Loucy (cell line): ENCODE data around the gene CUL4B.

Experiments
- H2AFZ ChIP-seq: fragments of 200-600 bp; sonication (generic); 2 replicates; pipeline ENCODE4 v1.6.0; 2016; ENCODE audit warnings: antibody characterized with exemption, mild to moderate bottlenecking, low read length, moderate library complexity
- H3F3A ChIP-seq: fragments of 200-600 bp; 2 replicates; pipeline ENCODE4 v1.6.0; 2016; ENCODE audit warnings: antibody characterized with exemption, low read depth, mild to moderate bottlenecking
- H3K27me3 ChIP-seq: fragments of 200-600 bp; sonication (generic); 2 replicates; pipeline ENCODE4 v1.6.1; 2014; ENCODE audit warnings: low read length, mild to moderate bottlenecking; ENCODE audit not compliant: insufficient read depth, poor library complexity, severe bottlenecking
- H3K36me3 ChIP-seq: fragments of 200-600 bp; sonication (generic); 2 replicates; pipeline ENCODE4 v1.6.1; 2016; ENCODE audit warnings: low read length; ENCODE audit not compliant: insufficient read depth
- H3K4me1 ChIP-seq: fragments of 200-600 bp; sonication (generic); 2 replicates; pipeline ENCODE4 v1.5.1; 2014; ENCODE audit warnings: low read length, mild to moderate bottlenecking; ENCODE audit not compliant: insufficient read depth, poor library complexity, severe bottlenecking
- H3K4me2 ChIP-seq: fragments of 200-600 bp; sonication (generic); 2 replicates; pipeline ENCODE4 v1.6.0; 2014; ENCODE audit warnings: antibody characterized with exemption, low read length, low read depth, mild to moderate bottlenecking; ENCODE audit not compliant: poor library complexity, severe bottlenecking
- H3K4me3 ChIP-seq: fragments of 200-600 bp; sonication (generic); 2 replicates; pipeline ENCODE4 v1.5.1; 2014; ENCODE audit warnings: low read length, mild to moderate bottlenecking, mixed read lengths; ENCODE audit not compliant: poor library complexity, severe bottlenecking
- H3K79me2 ChIP-seq: fragments of 200-600 bp; sonication (generic); 2 replicates; pipeline ENCODE4 v1.6.1; 2014; ENCODE audit warnings: low read length; ENCODE audit not compliant: insufficient read depth
- H3K9ac ChIP-seq: fragments of 200-600 bp; sonication (generic); 2 replicates; pipeline ENCODE4 v1.6.0; 2014; ENCODE audit warnings: mild to moderate bottlenecking, low read depth, low read length, moderate library complexity; ENCODE audit not compliant: poor library complexity, severe bottlenecking
- H3K9me2 ChIP-seq: fragments of 200-600 bp; sonication (generic); replicated peaks from 2 replicates; pipeline ENCODE4 v1.6.1; 2016; ENCODE audit warnings: low read depth, low read length, mixed read lengths
- H3K9me3 ChIP-seq: fragments of 200-600 bp; sonication (generic); 2 replicates; pipeline ENCODE4 v1.6.1; 2014; ENCODE audit warnings: mild to moderate bottlenecking, antibody characterized with exemption, low read length, low read depth; ENCODE audit not compliant: insufficient read depth
- H4K20me1 ChIP-seq: fragments of 200-600 bp; sonication (generic); 2 replicates; pipeline ENCODE4 v1.6.0; 2014; ENCODE audit warnings: antibody characterized with exemption, low read length, mild to moderate bottlenecking; ENCODE audit not compliant: insufficient read depth, poor library complexity, severe bottlenecking
- CTCF ChIP-seq: fragments of 200-600 bp; sonication (generic); conservative IDR thresholded peaks from 2 replicates; pipeline ENCODE4 v1.5.1; 2014; ENCODE audit warnings: mild to moderate bottlenecking, antibody characterized with exemption, low read length
- EZH2phosphoT487 ChIP-seq: fragments of 200-600 bp; IDR thresholded peaks from 2 replicates; pipeline ENCODE4 v1.6.1; 2018; ENCODE audit warnings: antibody characterized with exemption, mild to moderate bottlenecking, moderate library complexity, borderline replicate concordance

The CUL4B gene

GRCh38 chrX:120560405-120560841 is 339 bp downstream of the CUL4B start:
- peaks cover 32% of the 10 kb centered on the region for H4K20me1 ChIP-seq
- H3K27me3 ChIP-seq: no peaks in the 10 kb centered on the region
- peak overlapping the region; percentile 77; the same call in 1 of the 2 replicates for H2AFZ ChIP-seq
- H3K4me1 ChIP-seq: peaks cover 15% of the 10 kb centered on the region
- H3K9ac ChIP-seq: peak overlapping the region; percentile 93
- no peaks in the 10 kb centered on the region for H3K9me2 ChIP-seq
- H3K4me3 ChIP-seq: peak overlapping the region; percentile 93
- H3K79me2 ChIP-seq: peaks cover 57% of the 10 kb centered on the region
- no peaks in the 10 kb centered on the region for H3F3A ChIP-seq
- H3K36me3 ChIP-seq: peaks cover 5% of the 10 kb centered on the region; the same call in 1 of the 2 replicates
- no peaks in the 10 kb centered on the region for H3K9me3 ChIP-seq
- TF ChIP-seq CTCF (no peak), EZH2phosphoT487 (no peak)
- H3K4me2 ChIP-seq: peak overlapping the region; percentile 93

GRCh38 chrX:120559804-120560203 is 958 bp downstream of the CUL4B start:
- H4K20me1 ChIP-seq: peaks cover 33% of the 10 kb centered on the region
- peak overlapping the region; percentile 93 for H3K9ac ChIP-seq
- no peak for TF ChIP-seq CTCF
- TF ChIP-seq EZH2phosphoT487: no peak
- no peaks in the 10 kb centered on the region for H3K27me3 ChIP-seq
- H3K9me3 ChIP-seq: no peaks in the 10 kb centered on the region
- H3K36me3 ChIP-seq: peaks cover 5% of the 10 kb centered on the region; the same call in 1 of the 2 replicates
- peaks cover 16% of the 10 kb centered on the region for H3K4me1 ChIP-seq
- no peaks in the 10 kb centered on the region for H3F3A ChIP-seq
- H3K9me2 ChIP-seq: no peaks in the 10 kb centered on the region
- peak overlapping the region; percentile 93 for H3K4me2 ChIP-seq
- H3K79me2 ChIP-seq: peaks cover 62% of the 10 kb centered on the region
- peak overlapping the region; percentile 93 for H3K4me3 ChIP-seq
- 0 out of 2 replicates have a peak overlapping the region, but pooled peaks have one; percentile 39 for H2AFZ ChIP-seq

GRCh38 chrX:120556251-120556650 is 4.5 kb downstream of the CUL4B start:
- H4K20me1 ChIP-seq: peaks cover 43% of the 10 kb centered on the region
- H3K9ac ChIP-seq: no peak overlapping the region
- peaks cover 77% of the 10 kb centered on the region for H3K79me2 ChIP-seq
- H3K4me2 ChIP-seq: peak overlapping the region; percentile 71
- H2AFZ ChIP-seq: no peak overlapping the region
- H3K27me3 ChIP-seq: no peaks in the 10 kb centered on the region
- H3K36me3 ChIP-seq: peaks cover 5% of the 10 kb centered on the region; the same call in 1 of the 2 replicates
- no peaks in the 10 kb centered on the region for H3F3A ChIP-seq
- TF ChIP-seq EZH2phosphoT487 (no peak), CTCF (no peak)
- H3K9me2 ChIP-seq: no peaks in the 10 kb centered on the region
- peaks cover 16% of the 10 kb centered on the region for H3K4me1 ChIP-seq
- H3K4me3 ChIP-seq: peak overlapping the region; percentile 31
- no peaks in the 10 kb centered on the region for H3K9me3 ChIP-seq
